Ramos (cell line): ENCODE measurements around the gene RBFA.
"Not testable (repeated sequence)": the region's sequence is repeated elsewhere in the genome, so short reads cannot be mapped to it uniquely, and the experiment has no call there.

Experiments
- in situ Hi-C: fragments of 300-500 bp; cut with MboI; formaldehyde crosslinking; loops from one replicate; pipeline ENCODE4 v1.14.3; 2022; ENCODE audit warnings: low sequenced_read_pairs; ENCODE audit not compliant: unreplicated experiment

The RBFA gene

GRCh38 chr18:80027719-80028118 is 6.5 kb upstream of the RBFA start:
- in situ Hi-C loops = not testable (repeated sequence)

- in situ Hi-C loops = no loop called here
Measured at GRCh38 chr18:80029690-80030089, 4.5 kb upstream of the RBFA start.

- in situ Hi-C loops = no loop called here
Measured at GRCh38 chr18:80033181-80034067, 810 bp upstream of the RBFA start.

- in situ Hi-C loops = no loop called here
Measured at GRCh38 chr18:80034852-80035406, 695 bp downstream of the RBFA start.

- in situ Hi-C loops = no loop called here
Measured at GRCh38 chr18:80035997-80036396, 1.8 kb downstream of the RBFA start.

GRCh38 chr18:80037300-80037699 is 3.1 kb downstream of the RBFA start:
- in situ Hi-C loops = no loop called here

- in situ Hi-C loops = no loop called here
Measured at GRCh38 chr18:80037869-80038630, 3.8 kb downstream of the RBFA start.

GRCh38 chr18:80040515-80040914 is 6.3 kb downstream of the RBFA start:
- in situ Hi-C loops = no loop called here

GRCh38 chr18:80041424-80041823 is 7.2 kb downstream of the RBFA start:
- in situ Hi-C loops = no loop called here

GRCh38 chr18:80042785-80043184 is 8.6 kb downstream of the RBFA start:
- in situ Hi-C loops = no loop called here

- in situ Hi-C loops = no loop called here
Measured at GRCh38 chr18:80044072-80044471, 9.8 kb downstream of the RBFA start.

GRCh38 chr18:80046011-80046410 is 11.8 kb downstream of the RBFA start:
- in situ Hi-C loops = no loop called here

- in situ Hi-C loops = no loop called here
Measured at GRCh38 chr18:80046431-80046830, 12.2 kb downstream of the RBFA start.

- in situ Hi-C loops = no loop called here
Measured at GRCh38 chr18:80046961-80047541, 12.8 kb downstream of the RBFA start.

- in situ Hi-C loops = no loop called here
Measured at GRCh38 chr18:80050797-80051196, 16.6 kb downstream of the RBFA start.

- in situ Hi-C loops = no loop called here
Measured at GRCh38 chr18:80056095-80056494, 21.9 kb downstream of the RBFA start.

GRCh38 chr18:80059945-80060344 is 25.7 kb downstream of the RBFA start:
- in situ Hi-C loops = no loop called here

GRCh38 chr18:80065705-80066104 is 31.5 kb downstream of the RBFA start:
- in situ Hi-C loops = no loop called here

GRCh38 chr18:80067321-80067720 is 33.1 kb downstream of the RBFA start:
- in situ Hi-C loops = no loop called here

GRCh38 chr18:80067897-80068296 is 33.7 kb downstream of the RBFA start:
- in situ Hi-C loops = no loop called here
